ENCODE data around the gene MKRN2OS. TPM values are rescaled to one million over a fixed set of nuclear protein-coding genes. Genes with fewer than 3 reads are reported as not detected.

Gene MKRN2OS
- total and polyA plus RNA-seq, 10 of the 15 experiments (the other 5 are each of a cell fraction or from before 2014, with no cell fraction given) = 0.20 to 1.0 (median 0.40) TPM; not detected in 4

- TF ChIP-seq, protein P1, sequence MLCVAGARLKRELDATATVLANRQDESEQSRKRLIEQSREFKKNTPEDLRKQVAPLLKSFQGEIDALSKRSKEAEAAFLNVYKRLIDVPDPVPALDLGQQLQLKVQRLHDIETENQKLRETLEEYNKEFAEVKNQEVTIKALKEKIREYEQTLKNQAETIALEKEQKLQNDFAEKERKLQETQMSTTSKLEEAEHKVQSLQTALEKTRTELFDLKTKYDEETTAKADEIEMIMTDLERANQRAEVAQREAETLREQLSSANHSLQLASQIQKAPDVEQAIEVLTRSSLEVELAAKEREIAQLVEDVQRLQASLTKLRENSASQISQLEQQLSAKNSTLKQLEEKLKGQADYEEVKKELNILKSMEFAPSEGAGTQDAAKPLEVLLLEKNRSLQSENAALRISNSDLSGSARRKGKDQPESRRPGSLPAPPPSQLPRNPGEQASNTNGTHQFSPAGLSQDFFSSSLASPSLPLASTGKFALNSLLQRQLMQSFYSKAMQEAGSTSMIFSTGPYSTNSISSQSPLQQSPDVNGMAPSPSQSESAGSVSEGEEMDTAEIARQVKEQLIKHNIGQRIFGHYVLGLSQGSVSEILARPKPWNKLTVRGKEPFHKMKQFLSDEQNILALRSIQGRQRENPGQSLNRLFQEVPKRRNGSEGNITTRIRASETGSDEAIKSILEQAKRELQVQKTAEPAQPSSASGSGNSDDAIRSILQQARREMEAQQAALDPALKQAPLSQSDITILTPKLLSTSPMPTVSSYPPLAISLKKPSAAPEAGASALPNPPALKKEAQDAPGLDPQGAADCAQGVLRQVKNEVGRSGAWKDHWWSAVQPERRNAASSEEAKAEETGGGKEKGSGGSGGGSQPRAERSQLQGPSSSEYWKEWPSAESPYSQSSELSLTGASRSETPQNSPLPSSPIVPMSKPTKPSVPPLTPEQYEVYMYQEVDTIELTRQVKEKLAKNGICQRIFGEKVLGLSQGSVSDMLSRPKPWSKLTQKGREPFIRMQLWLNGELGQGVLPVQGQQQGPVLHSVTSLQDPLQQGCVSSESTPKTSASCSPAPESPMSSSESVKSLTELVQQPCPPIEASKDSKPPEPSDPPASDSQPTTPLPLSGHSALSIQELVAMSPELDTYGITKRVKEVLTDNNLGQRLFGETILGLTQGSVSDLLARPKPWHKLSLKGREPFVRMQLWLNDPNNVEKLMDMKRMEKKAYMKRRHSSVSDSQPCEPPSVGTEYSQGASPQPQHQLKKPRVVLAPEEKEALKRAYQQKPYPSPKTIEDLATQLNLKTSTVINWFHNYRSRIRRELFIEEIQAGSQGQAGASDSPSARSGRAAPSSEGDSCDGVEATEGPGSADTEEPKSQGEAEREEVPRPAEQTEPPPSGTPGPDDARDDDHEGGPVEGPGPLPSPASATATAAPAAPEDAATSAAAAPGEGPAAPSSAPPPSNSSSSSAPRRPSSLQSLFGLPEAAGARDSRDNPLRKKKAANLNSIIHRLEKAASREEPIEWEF (IDR thresholded peaks at IDR 0.05; ENCODE audit: insufficient replicate concordance, low read depth, low read length) = no peak
These were observed 8.9 kb downstream of the MKRN2OS start (continued) for GRCh38 chr3:12536423-12536822.

DNA sequence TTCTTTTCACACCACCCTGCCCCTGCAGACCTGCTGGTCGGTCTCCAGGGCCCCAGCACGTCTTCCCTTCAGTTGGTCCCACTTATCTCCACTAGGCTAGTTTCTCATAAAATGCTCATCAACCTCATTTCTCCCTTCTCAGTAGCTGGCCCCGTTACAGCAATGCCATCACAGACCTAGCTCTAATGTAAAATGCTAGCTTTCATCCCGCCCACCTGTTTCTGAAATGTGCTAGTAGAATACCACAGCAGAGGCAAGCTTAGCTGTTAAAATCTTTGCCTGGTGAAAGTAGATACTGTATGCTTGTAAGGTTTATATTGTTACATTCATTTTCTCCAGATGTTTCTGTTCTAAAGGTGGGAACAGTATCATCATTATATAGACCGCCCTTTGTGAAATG is 13.1 kb downstream of the MKRN2OS start:
- no peak overlapping the region for H3K4me2 ChIP-seq (ENCODE audit: control insufficient read depth, insufficient read depth)
- no peaks in the 10 kb centered on the region for H4K20me1 ChIP-seq (ENCODE audit: control insufficient read depth, insufficient read depth)
- ChIA-PET CTCF (interaction anchor here (0.6 kb wide), 1 partner anchor 183 kb away, joined by 7 read pairs; no protein-coding TSS in a partner anchor), SMC1A (ENCODE audit: uncharacterized antibody, unreplicated experiment) (interaction anchor here (0.8 kb wide), 1 partner anchor 9 kb away, joined by 3 read pairs; no protein-coding TSS in a partner anchor), RAD21 (ENCODE audit: unreplicated experiment) (no interaction called here), POLR2A (no interaction called here)
- no peak overlapping the region for H2AFZ ChIP-seq (ENCODE audit: control insufficient read depth, low read depth, low read length)
- ATAC-seq = no peak
- peaks cover 0 to 9% of the 10 kb centered on the region in 2 experiments; a peak in 1 of 4 replicates for H3K36me3 ChIP-seq (ENCODE audit: control insufficient read depth in 2 of 2, insufficient read depth in 2 of 2, low read length in 1 of 2)
- no peaks in the 10 kb centered on the region for H3K9me3 ChIP-seq (replicated peaks; ENCODE audit: control insufficient read depth, insufficient read depth, low read length)
- no peak overlapping the region for H3K9ac ChIP-seq (ENCODE audit: control insufficient read depth, insufficient read depth, low read length)
- intact Hi-C loops (cut with micrococcal nuclease; ENCODE audit: unreplicated experiment) = no loop called here
- no peaks in the 10 kb centered on the region for H3K4me1 ChIP-seq (ENCODE audit: control insufficient read depth, insufficient read depth, low read length)
- no peaks in the 10 kb centered on the region for H3K27me3 ChIP-seq (replicated peaks in 1 of 2; ENCODE audit: control insufficient read depth in 2 of 2, insufficient read depth in 2 of 2, low read length in 1 of 2)
- no peak overlapping the region for H3K27ac ChIP-seq (ENCODE audit: control insufficient read depth, insufficient read depth)
- WGBS (ENCODE audit: insufficient coverage, insufficient replicate concordance, low lambda C conversion rate, missing lambda C conversion rate) = 92% methylated on average over 5 of the region's 5 CpGs
- TF ChIP-seq GABPA (IDR thresholded peaks at IDR 0.05; ENCODE audit: low read depth) (no peak), SMC3 (IDR thresholded peaks at IDR 0.05; ENCODE audit: borderline replicate concordance, low read length) (no peak), BCL3 (IDR thresholded peaks at IDR 0.05; ENCODE audit: borderline replicate concordance, insufficient read depth, low read depth, low read length, poor library complexity, severe bottlenecking) (no peak), NBN (IDR thresholded peaks at IDR 0.05) (no peak), RFX5 (IDR thresholded peaks at IDR 0.05; ENCODE audit: low read depth, low read length) (no peak), NFIC (IDR thresholded peaks at IDR 0.05; ENCODE audit: low read depth, low read length) (no peak), SREBF2 (IDR thresholded peaks at IDR 0.05; ENCODE audit: low read length) (no peak), SIN3A (IDR thresholded peaks at IDR 0.05; ENCODE audit: low read depth, low read length) (no peak)
- TF ChIP-seq, protein P2, sequence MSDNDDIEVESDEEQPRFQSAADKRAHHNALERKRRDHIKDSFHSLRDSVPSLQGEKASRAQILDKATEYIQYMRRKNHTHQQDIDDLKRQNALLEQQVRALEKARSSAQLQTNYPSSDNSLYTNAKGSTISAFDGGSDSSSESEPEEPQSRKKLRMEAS (IDR thresholded peaks at IDR 0.05; ENCODE audit: low read depth, low read length) = no peak
- TF ChIP-seq, protein P3, sequence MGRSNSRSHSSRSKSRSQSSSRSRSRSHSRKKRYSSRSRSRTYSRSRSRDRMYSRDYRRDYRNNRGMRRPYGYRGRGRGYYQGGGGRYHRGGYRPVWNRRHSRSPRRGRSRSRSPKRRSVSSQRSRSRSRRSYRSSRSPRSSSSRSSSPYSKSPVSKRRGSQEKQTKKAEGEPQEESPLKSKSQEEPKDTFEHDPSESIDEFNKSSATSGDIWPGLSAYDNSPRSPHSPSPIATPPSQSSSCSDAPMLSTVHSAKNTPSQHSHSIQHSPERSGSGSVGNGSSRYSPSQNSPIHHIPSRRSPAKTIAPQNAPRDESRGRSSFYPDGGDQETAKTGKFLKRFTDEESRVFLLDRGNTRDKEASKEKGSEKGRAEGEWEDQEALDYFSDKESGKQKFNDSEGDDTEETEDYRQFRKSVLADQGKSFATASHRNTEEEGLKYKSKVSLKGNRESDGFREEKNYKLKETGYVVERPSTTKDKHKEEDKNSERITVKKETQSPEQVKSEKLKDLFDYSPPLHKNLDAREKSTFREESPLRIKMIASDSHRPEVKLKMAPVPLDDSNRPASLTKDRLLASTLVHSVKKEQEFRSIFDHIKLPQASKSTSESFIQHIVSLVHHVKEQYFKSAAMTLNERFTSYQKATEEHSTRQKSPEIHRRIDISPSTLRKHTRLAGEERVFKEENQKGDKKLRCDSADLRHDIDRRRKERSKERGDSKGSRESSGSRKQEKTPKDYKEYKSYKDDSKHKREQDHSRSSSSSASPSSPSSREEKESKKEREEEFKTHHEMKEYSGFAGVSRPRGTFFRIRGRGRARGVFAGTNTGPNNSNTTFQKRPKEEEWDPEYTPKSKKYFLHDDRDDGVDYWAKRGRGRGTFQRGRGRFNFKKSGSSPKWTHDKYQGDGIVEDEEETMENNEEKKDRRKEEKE (IDR thresholded peaks at IDR 0.05) = no peak
- no peak overlapping the region for H3K4me3 ChIP-seq
- no peak for FAIRE-seq
- BruUV-seq (replicated peaks) = no TSS peak
- H3K79me2 ChIP-seq (ENCODE audit: control insufficient read depth, insufficient read depth, low read length) = no peaks in the 10 kb centered on the region
- in situ Hi-C loops (cut with MboI) = no loop called here
- DNase-seq (ENCODE audit: low read depth, low spot score) = no peak
